HepG2 (cell line): ENCODE results near the gene MEIS1. TPM values are rescaled to one million over a fixed set of nuclear protein-coding genes. Genes with fewer than 3 reads are reported as not detected.

Experiments
- ATF7-NPFF ChIP-seq: sonication (generic); formaldehyde crosslinking; IDR thresholded peaks from 2 replicates; pipeline ENCODE4 v1.8.1; 2023; ENCODE audit warnings: mild to moderate bottlenecking, low read depth, missing genetic modification reagents, moderate library complexity
- CC2D1A ChIP-seq: sonication (generic); formaldehyde crosslinking; IDR thresholded peaks from 2 replicates; pipeline ENCODE4 v1.8.1; 2023; ENCODE audit warnings: mild to moderate bottlenecking, missing genetic modification reagents
- CEBPG ChIP-seq: IDR thresholded peaks from 2 replicates; pipeline ENCODE4 v1.6.1; 2016
- CTCF ChIP-seq: sonication (generic); formaldehyde crosslinking; IDR thresholded peaks from 2 replicates; pipeline ENCODE4 v1.5.0; 2020; ENCODE audit warnings: mild to moderate bottlenecking, missing genetic modification reagents, moderate library complexity
- E2F1 ChIP-seq: sonication (generic); formaldehyde crosslinking; IDR thresholded peaks from 2 replicates; pipeline ENCODE4 v1.5.0; 2020; ENCODE audit warnings: missing genetic modification reagents
- HBP1 ChIP-seq: IDR thresholded peaks from 2 replicates; pipeline ENCODE4 v1.6.1; 2016; ENCODE audit warnings: low read depth, control low read depth
- HOXA7 ChIP-seq: sonication (generic); formaldehyde crosslinking; IDR thresholded peaks from 2 replicates; pipeline ENCODE4 v1.8.1; 2022; ENCODE audit warnings: mild to moderate bottlenecking, missing genetic modification reagents, moderate library complexity
- KDM1A ChIP-seq: IDR thresholded peaks from 2 replicates; pipeline ENCODE4 v1.6.1; 2016; ENCODE audit warnings: missing compliant biosample characterization
- PHF21A ChIP-seq: sonication (generic); formaldehyde crosslinking; IDR thresholded peaks from 2 replicates; pipeline ENCODE4 v1.5.0; 2020; ENCODE audit warnings: mild to moderate bottlenecking, missing genetic modification reagents
- RAD21 ChIP-seq: fragments of 450-650 bp; formaldehyde crosslinking; IDR thresholded peaks from 2 replicates; pipeline ENCODE4 v1.5.0; 2020; ENCODE audit warnings: mild to moderate bottlenecking
- SKI ChIP-seq: fragments of 450-650 bp; IDR thresholded peaks from one replicate; pipeline ENCODE4 v1.6.1; 2018; ENCODE audit warnings: mild to moderate bottlenecking; ENCODE audit not compliant: partially characterized antibody
- SOX6 ChIP-seq, 2 experiments: fragments of 450-650 bp in 1 of 2; sonication (generic) in 1 of 2; formaldehyde crosslinking in 1 of 2; IDR thresholded peaks; 2 replicates each; pipeline versions ENCODE4 v1.4.0 to v1.6.1; 2017 to 2020; ENCODE audit warnings: antibody characterized with exemption in 1 of 2, mild to moderate bottlenecking in 1 of 2, missing genetic modification reagents in 1 of 2
- ZC3H13 ChIP-seq: sonication (generic); formaldehyde crosslinking; IDR thresholded peaks from 2 replicates; pipeline ENCODE4 v1.8.1; 2023; ENCODE audit warnings: mild to moderate bottlenecking, missing genetic modification reagents, moderate library complexity
- ZNF205 ChIP-seq: IDR thresholded peaks from 2 replicates; pipeline ENCODE4 v1.6.1; 2018; ENCODE audit warnings: missing biosample characterization, missing genetic modification reagents
- ZNF292 ChIP-seq: sonication (generic); formaldehyde crosslinking; IDR thresholded peaks from 2 replicates; pipeline ENCODE4 v1.8.1; 2022; ENCODE audit warnings: mild to moderate bottlenecking, low read depth, missing genetic modification reagents, borderline replicate concordance
- ZNF431 ChIP-seq: sonication (generic); formaldehyde crosslinking; IDR thresholded peaks from 2 replicates; pipeline ENCODE4 v1.9.0; 2022; ENCODE audit warnings: missing genetic modification reagents, low read depth, mild to moderate bottlenecking, borderline replicate concordance
- ZNF501 ChIP-seq: sonication (generic); formaldehyde crosslinking; IDR thresholded peaks from 2 replicates; pipeline ENCODE4 v1.5.1; 2020; ENCODE audit warnings: mild to moderate bottlenecking, moderate library complexity, missing genetic modification reagents
- ZNF562 ChIP-seq: sonication (generic); formaldehyde crosslinking; IDR thresholded peaks from 2 replicates; pipeline ENCODE4 v1.8.0; 2022; ENCODE audit warnings: missing genetic modification reagents, borderline replicate concordance
- ZNF772 ChIP-seq: sonication (generic); formaldehyde crosslinking; IDR thresholded peaks from 2 replicates; pipeline ENCODE4 v1.5.0; 2020; ENCODE audit warnings: mild to moderate bottlenecking, missing genetic modification reagents
- ZNF776 ChIP-seq: sonication (generic); formaldehyde crosslinking; IDR thresholded peaks from 2 replicates; pipeline ENCODE4 v1.4.0; 2020; ENCODE audit warnings: mild to moderate bottlenecking, missing genetic modification reagents
- ZSCAN20 ChIP-seq: sonication (generic); formaldehyde crosslinking; IDR thresholded peaks from 2 replicates; pipeline ENCODE4 v1.4.0; 2020; ENCODE audit warnings: missing genetic modification reagents, mild to moderate bottlenecking, borderline replicate concordance
- ZSCAN21 ChIP-seq: sonication (generic); formaldehyde crosslinking; IDR thresholded peaks from 2 replicates; pipeline ENCODE4 v1.8.0; 2022; ENCODE audit warnings: mild to moderate bottlenecking, missing genetic modification reagents, moderate library complexity, borderline replicate concordance
- ZSCAN9 ChIP-seq: IDR thresholded peaks from 2 replicates; pipeline ENCODE4 v1.6.1; 2016; ENCODE audit warnings: borderline replicate concordance
- polyA plus RNA-seq, 8 experiments: library from polyadenylated mRNA; depleted of rRNA in 3 of 8; stranded (reverse) in 7 of 8; unstranded in 1 of 8; fragments of >200 nt; fragmentation: Illumina TruSeq in 4 of 8; extraction: Trizol in 4 of 8; gene quantifications; 2 replicates each; pipeline versions ENCODE4 v1.2.1 to v1.2.3, GENCODE V29; 2011 to 2016; ENCODE audit warnings: low read depth in 4 of 8, missing spikeins in 1 of 8, mixed read lengths in 1 of 8; ENCODE audit not compliant: insufficient read depth in 1 of 8
- total RNA-seq, 5 experiments: library from RNA; depleted of rRNA; stranded (reverse); fragments of >200 nt; fragmentation: Illumina TruSeq; extraction: Trizol; gene quantifications; 2 replicates each; pipeline ENCODE4 v1.2.3, GENCODE V29; 2016; ENCODE audit warnings: low read depth in 1 of 5
- TF ChIP-seq, protein P1 (sequence below): IDR thresholded peaks from 2 replicates; pipeline ENCODE4 v1.6.1; 2012; ENCODE audit warnings: low read length, improper control_type of control experiment

MEIS1 gene
- total and polyA plus RNA-seq, 2 of the 13 experiments (the other 11 are each of a cell fraction or from before 2014, with no cell fraction given), result 3.8 to 6.0 TPM

- TF ChIP-seq HBP1 (CRISPR knock-in tag), result no peak
- TF ChIP-seq ZSCAN9 (CRISPR knock-in tag), result 0 out of 2 replicates have a peak, but pooled peaks have one; percentile 39
- TF ChIP-seq ZNF562 (CRISPR knock-in tag), result no peak
- TF ChIP-seq CEBPG (CRISPR knock-in tag), result no peak
- TF ChIP-seq CTCF (CRISPR knock-in tag), result peak; percentile 87
- TF ChIP-seq ZNF772 (CRISPR knock-in tag), result no peak
- TF ChIP-seq PHF21A (CRISPR knock-in tag), result no peak
- no peak for TF ChIP-seq ZNF776 (CRISPR knock-in tag)
- TF ChIP-seq, protein P1, sequence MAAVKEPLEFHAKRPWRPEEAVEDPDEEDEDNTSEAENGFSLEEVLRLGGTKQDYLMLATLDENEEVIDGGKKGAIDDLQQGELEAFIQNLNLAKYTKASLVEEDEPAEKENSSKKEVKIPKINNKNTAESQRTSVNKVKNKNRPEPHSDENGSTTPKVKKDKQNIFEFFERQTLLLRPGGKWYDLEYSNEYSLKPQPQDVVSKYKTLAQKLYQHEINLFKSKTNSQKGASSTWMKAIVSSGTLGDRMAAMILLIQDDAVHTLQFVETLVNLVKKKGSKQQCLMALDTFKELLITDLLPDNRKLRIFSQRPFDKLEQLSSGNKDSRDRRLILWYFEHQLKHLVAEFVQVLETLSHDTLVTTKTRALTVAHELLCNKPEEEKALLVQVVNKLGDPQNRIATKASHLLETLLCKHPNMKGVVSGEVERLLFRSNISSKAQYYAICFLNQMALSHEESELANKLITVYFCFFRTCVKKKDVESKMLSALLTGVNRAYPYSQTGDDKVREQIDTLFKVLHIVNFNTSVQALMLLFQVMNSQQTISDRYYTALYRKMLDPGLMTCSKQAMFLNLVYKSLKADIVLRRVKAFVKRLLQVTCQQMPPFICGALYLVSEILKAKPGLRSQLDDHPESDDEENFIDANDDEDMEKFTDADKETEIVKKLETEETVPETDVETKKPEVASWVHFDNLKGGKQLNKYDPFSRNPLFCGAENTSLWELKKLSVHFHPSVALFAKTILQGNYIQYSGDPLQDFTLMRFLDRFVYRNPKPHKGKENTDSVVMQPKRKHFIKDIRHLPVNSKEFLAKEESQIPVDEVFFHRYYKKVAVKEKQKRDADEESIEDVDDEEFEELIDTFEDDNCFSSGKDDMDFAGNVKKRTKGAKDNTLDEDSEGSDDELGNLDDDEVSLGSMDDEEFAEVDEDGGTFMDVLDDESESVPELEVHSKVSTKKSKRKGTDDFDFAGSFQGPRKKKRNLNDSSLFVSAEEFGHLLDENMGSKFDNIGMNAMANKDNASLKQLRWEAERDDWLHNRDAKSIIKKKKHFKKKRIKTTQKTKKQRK, result no peak
- no peak for TF ChIP-seq ZC3H13 (CRISPR knock-in tag)
- peak; percentile 59; the same call in 1 of the 2 replicates for TF ChIP-seq RAD21 (CRISPR knock-in tag)
- TF ChIP-seq ATF7-NPFF, result no peak
- TF ChIP-seq KDM1A (CRISPR knock-in tag), result no peak
- no peak for TF ChIP-seq SKI
- no peak for TF ChIP-seq CC2D1A (CRISPR knock-in tag)
- no peak for TF ChIP-seq ZSCAN20 (CRISPR knock-in tag)
- no peak for TF ChIP-seq ZNF501
- no peak for TF ChIP-seq HOXA7 (CRISPR knock-in tag)
- TF ChIP-seq ZNF431 (CRISPR knock-in tag), result no peak
- no peak for TF ChIP-seq SOX6 (IDR thresholded peaks at IDR 0.05)
- no peak for TF ChIP-seq SOX6 (CRISPR knock-in tag; IDR thresholded peaks at IDR 0.05)
- no peak for TF ChIP-seq ZNF292 (CRISPR knock-in tag)
- TF ChIP-seq ZNF205, result no peak
- no peak for TF ChIP-seq ZSCAN21
- TF ChIP-seq E2F1 (CRISPR knock-in tag), result no peak
Observed at GRCh38 chr2:66428986-66429612, 5.8 kb upstream of the MEIS1 start (continued).
